Measurements from ENCODE around the gene BNC2.
A peak's percentile ranks its signal among the peaks of the same experiment; 100 is the strongest.
"Not testable (repeated sequence)": the region's sequence is repeated elsewhere in the genome, so short reads cannot be mapped to it uniquely, and the experiment has no call there.

Gene BNC2

DNA sequence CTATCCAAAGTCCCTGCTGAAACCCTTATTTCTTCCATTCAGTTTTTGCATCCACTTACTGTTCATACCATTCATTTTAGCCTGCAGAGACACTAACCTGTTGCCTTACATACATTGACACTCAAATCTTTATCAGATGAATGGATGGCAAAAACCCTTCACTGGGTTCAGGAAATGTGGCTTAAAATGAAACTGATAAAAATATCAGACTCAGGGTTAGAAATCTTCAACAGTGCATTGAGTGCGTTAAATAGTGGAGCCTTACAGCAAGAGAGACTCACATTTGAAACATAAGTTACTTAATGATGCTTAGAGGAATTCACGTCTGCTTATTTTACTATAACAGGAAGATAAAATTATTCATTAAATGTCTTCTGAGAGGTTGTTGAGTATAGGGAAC lies 28.0 kb upstream of the BNC2 start:
- no peak for DNase-seq (ENCODE audit: low read depth, low spot score)

DNA sequence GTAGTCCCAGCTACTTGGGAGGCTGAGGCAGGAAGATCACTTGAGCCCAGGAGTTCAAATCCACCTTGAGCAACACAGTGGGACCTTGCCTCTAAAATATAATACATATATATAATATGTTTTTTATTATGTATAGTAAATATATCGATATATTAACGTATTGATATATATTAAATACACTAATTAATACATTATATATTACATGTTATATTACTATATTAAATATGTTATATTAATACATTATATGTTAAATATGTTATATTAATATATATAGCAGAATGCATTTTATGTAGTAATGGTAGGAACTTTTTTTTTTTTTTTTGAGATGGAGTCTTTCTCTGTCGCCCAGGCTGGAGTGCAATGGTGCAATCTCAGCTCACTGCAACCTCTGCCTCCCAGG lies 18.1 kb upstream of the BNC2 start:
- Histone ChIP-seq H3K9me3 (ENCODE audit: low read depth, low read length) (no peaks in the 10 kb centered on the region), H3K27ac (no peak overlapping the region), H3K36me3 (ENCODE audit: insufficient read depth, low read length) (no peaks in the 10 kb centered on the region), H3K9ac (ENCODE audit: insufficient read length) (no peak overlapping the region), H3K4me3 (no peak overlapping the region)
- no peak for DNase-seq (ENCODE audit: low read depth, low spot score)
- TF ChIP-seq EZH2 (IDR thresholded peaks at IDR 0.05) = no peak
- no peak for TF ChIP-seq POLR2AphosphoS5 (IDR thresholded peaks at IDR 0.05; ENCODE audit: borderline replicate concordance, low read depth, low read length)
- TF ChIP-seq FOXP2 (optimal IDR thresholded peaks at IDR 0.05; ENCODE audit: control extremely low read depth, extremely low read length, insufficient read depth) = no peak

More for the DNA sequence above, 28.0 kb upstream of the BNC2 start:
- no peak for TF ChIP-seq EZH2 (IDR thresholded peaks at IDR 0.05)
- no peak for TF ChIP-seq POLR2AphosphoS5 (IDR thresholded peaks at IDR 0.05; ENCODE audit: borderline replicate concordance, low read depth, low read length)
- no peak for TF ChIP-seq FOXP2 (optimal IDR thresholded peaks at IDR 0.05; ENCODE audit: control extremely low read depth, extremely low read length, insufficient read depth)
- Histone ChIP-seq H3K36me3 (ENCODE audit: insufficient read depth, low read length) (no peaks in the 10 kb centered on the region), H3K27ac (no peak overlapping the region), H3K9ac (ENCODE audit: insufficient read length) (no peak overlapping the region), H3K4me3 (no peak overlapping the region), H3K9me3 (ENCODE audit: low read depth, low read length) (no peaks in the 10 kb centered on the region)

DNA sequence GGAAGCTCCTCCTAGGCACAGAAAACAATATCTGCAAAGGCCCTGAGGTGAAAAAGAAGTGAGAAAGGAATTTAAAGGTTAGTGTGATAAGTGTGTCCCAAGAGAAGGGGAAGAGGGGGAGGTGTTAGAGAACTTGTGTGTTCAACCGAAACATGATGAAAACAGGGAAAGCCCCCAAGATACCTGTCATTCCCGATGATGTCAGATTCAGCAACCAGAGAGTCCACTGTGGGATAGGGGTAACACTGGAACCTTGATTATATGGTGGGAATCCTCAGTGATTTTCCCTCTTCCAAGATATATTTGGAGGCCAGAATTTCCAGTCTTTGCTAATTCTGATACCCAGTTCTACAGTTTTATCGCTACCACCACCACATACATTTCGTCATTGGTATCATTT lies 15.5 kb upstream of the BNC2 start:
- no peak for DNase-seq (ENCODE audit: low read depth, low spot score)
- Histone ChIP-seq H3K4me3 (no peak overlapping the region), H3K27ac (no peak overlapping the region), H3K9ac (ENCODE audit: insufficient read length) (no peak overlapping the region), H3K9me3 (ENCODE audit: low read depth, low read length) (no peaks in the 10 kb centered on the region), H3K36me3 (ENCODE audit: insufficient read depth, low read length) (no peaks in the 10 kb centered on the region)
- no peak for TF ChIP-seq EZH2 (IDR thresholded peaks at IDR 0.05)
- TF ChIP-seq POLR2AphosphoS5 (IDR thresholded peaks at IDR 0.05; ENCODE audit: borderline replicate concordance, low read depth, low read length) = no peak
- no peak for TF ChIP-seq FOXP2 (optimal IDR thresholded peaks at IDR 0.05; ENCODE audit: control extremely low read depth, extremely low read length, insufficient read depth)

DNA sequence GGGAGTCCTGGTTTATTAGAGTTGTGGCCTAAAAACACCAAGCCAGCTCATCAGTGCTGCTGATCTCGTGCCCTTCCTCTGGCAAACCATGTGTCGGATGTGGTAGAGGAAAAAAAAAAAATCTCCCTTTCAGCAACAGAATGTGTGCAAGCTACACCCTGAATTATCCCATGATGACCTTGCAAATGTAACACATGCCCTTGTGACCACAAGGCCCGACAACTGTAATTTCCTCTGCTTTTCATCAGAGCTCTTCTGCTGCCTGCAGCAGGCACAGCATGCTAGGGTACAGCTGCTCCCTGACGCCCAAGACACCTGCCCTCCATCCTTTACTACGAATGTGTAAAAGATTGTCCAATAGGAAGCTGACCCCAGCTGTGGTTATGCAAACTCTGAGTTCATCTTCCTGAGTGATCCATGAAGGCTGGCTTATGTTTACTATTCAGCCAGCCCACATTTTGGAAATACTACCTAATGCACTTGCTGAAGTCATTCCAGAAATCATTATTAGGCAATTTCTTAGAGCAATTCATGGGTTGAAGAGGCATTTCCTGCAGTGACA lies 14.6 kb upstream of the BNC2 start:
- no peak for TF ChIP-seq FOXP2 (optimal IDR thresholded peaks at IDR 0.05; ENCODE audit: control extremely low read depth, extremely low read length, insufficient read depth)
- no peak for TF ChIP-seq POLR2AphosphoS5 (IDR thresholded peaks at IDR 0.05; ENCODE audit: borderline replicate concordance, low read depth, low read length)
- no peak for TF ChIP-seq EZH2 (IDR thresholded peaks at IDR 0.05)
- no peaks in the 10 kb centered on the region for H3K36me3 ChIP-seq (ENCODE audit: insufficient read depth, low read length)
- no peak overlapping the region for H3K27ac ChIP-seq
- H3K4me3 ChIP-seq = no peak overlapping the region
- H3K9me3 ChIP-seq (ENCODE audit: low read depth, low read length) = no peaks in the 10 kb centered on the region
- no peak overlapping the region for H3K9ac ChIP-seq (ENCODE audit: insufficient read length)
- DNase-seq (ENCODE audit: low read depth, low spot score) = no peak

DNA sequence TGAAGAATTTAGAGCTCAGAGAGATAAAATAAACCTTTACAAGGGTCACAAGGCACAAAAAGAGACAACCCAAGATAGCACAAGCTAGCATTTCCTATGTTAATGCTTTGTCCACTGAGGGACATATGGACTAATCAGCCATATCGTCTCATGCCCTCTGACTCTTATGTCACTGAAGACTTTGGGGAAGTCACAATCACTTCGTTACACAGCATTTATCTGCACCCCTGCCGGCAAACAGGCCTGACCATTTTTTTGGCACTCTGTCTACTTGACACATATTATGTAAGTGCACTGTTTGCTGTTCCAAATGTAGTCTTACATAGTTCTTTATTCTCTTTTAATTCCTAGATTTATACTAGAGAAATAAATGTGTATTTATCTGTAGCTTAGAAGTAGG lies 13.9 kb upstream of the BNC2 start:
- no peak for TF ChIP-seq FOXP2 (optimal IDR thresholded peaks at IDR 0.05; ENCODE audit: control extremely low read depth, extremely low read length, insufficient read depth)
- no peak for TF ChIP-seq POLR2AphosphoS5 (IDR thresholded peaks at IDR 0.05; ENCODE audit: borderline replicate concordance, low read depth, low read length)
- no peak for TF ChIP-seq EZH2 (IDR thresholded peaks at IDR 0.05)
- Histone ChIP-seq H3K9ac (ENCODE audit: insufficient read length) (no peak overlapping the region), H3K27ac (no peak overlapping the region), H3K36me3 (ENCODE audit: insufficient read depth, low read length) (no peaks in the 10 kb centered on the region), H3K4me3 (no peak overlapping the region), H3K9me3 (ENCODE audit: low read depth, low read length) (no peaks in the 10 kb centered on the region)
- DNase-seq (ENCODE audit: low read depth, low spot score) = no peak

DNA sequence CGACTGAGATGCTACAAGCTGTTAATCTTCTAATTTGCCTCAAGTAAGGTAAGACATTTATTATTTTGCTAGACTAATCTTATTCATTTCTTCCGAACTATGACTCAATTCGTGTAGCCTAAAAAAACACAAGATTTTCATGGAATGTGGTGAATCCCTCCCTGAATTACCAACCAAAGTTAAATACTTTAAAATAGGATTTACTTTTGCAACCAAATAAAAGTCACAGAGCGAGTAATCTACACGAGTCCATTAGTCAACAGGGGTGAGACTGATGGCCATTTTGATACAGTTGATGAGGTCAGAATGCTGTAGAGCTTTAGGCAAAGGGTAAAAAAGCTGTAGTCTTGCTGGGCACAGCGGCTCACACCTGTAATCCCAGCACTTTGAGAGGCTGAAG lies 13.1 kb upstream of the BNC2 start:
- Histone ChIP-seq H3K9me3 (ENCODE audit: low read depth, low read length) (no peaks in the 10 kb centered on the region), H3K27ac (no peak overlapping the region), H3K4me3 (no peak overlapping the region), H3K36me3 (ENCODE audit: insufficient read depth, low read length) (no peaks in the 10 kb centered on the region), H3K9ac (ENCODE audit: insufficient read length) (no peak overlapping the region)
- TF ChIP-seq POLR2AphosphoS5 (IDR thresholded peaks at IDR 0.05; ENCODE audit: borderline replicate concordance, low read depth, low read length) = no peak
- TF ChIP-seq EZH2 (IDR thresholded peaks at IDR 0.05) = no peak
- TF ChIP-seq FOXP2 (optimal IDR thresholded peaks at IDR 0.05; ENCODE audit: control extremely low read depth, extremely low read length, insufficient read depth) = no peak
- no peak for DNase-seq (ENCODE audit: low read depth, low spot score)

DNA sequence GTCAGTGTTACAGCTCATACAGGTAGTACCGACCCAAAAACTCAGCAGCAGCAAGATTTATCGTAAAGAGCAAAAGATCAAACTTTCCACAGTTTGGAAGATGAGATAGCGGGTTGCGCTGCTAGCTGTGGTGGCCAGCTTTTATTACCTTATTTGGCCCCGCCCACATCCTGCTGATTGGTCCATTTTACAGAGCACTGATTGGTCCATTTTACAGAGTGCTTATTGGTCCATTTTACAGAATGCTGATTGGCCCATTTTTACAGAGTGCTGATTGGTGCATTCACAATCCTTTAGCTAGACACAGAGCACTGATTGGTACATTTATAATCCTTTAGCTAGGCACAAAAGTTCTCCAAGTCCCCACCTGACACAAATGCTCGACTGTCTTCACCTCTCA lies 12.0 kb upstream of the BNC2 start:
- H3K27ac ChIP-seq; H3K36me3 ChIP-seq (ENCODE audit: insufficient read depth, low read length); H3K4me3 ChIP-seq; H3K9ac ChIP-seq (ENCODE audit: insufficient read length); H3K9me3 ChIP-seq (ENCODE audit: low read depth, low read length); DNase-seq (ENCODE audit: low read depth, low spot score): not testable (repeated sequence)

DNA sequence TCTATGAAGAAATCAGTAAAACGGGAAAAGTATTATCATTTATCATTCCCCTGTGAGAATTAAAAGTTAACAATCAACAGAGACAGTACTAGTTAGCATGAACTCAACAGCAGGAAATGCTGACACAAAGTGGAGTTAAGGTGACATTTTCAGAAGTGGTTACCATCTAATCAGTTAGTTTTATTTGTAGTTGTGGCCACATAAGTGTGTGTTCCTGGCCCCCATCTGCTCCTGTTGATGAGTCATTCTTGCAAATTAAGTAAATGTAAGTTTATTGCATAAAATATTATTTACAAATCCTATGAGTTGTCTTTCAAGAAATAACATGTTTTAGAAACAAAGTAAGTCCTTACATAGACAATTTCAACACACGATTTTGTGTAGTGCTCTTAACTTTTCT lies 8.9 kb upstream of the BNC2 start:
- TF ChIP-seq EZH2 (IDR thresholded peaks at IDR 0.05) = no peak
- peak overlapping the region; percentile 6; the same call in 1 of the 2 replicates for H3K27ac ChIP-seq
- H3K4me3 ChIP-seq = no peak overlapping the region
- no peaks in the 10 kb centered on the region for H3K9me3 ChIP-seq (ENCODE audit: low read depth, low read length)
- no peak for DNase-seq (ENCODE audit: low read depth, low spot score)
- no peak overlapping the region for H3K9ac ChIP-seq (ENCODE audit: insufficient read length)
- no peaks in the 10 kb centered on the region for H3K36me3 ChIP-seq (ENCODE audit: insufficient read depth, low read length)

DNA sequence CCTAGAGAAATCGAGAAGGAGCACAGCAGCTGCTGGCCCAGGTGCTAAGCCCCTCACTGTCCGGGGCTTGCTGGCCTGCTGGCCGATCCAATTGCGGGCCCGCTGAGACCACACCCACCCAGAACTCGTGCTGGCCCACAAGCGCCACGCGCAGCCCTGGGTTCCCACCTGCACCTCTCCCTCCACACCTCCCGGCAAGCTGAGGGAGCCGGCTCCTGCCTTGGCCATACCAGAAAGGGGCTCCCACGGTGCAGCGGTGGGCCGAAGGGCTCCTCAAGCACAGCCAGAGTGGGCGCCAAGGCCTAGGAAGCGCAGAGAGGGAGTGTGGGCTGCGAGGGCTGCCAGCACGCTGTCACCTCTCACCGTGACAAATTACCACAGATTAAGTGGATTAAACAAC lies 6.8 kb upstream of the BNC2 start:
- TF ChIP-seq POLR2AphosphoS5 (IDR thresholded peaks at IDR 0.05; ENCODE audit: borderline replicate concordance, low read depth, low read length) (no peak), EZH2 (IDR thresholded peaks at IDR 0.05) (no peak), FOXP2 (optimal IDR thresholded peaks at IDR 0.05; ENCODE audit: control extremely low read depth, extremely low read length, insufficient read depth) (no peak)
- no peak overlapping the region for H3K4me3 ChIP-seq
- H3K9me3 ChIP-seq (ENCODE audit: low read depth, low read length) = no peaks in the 10 kb centered on the region
- no peak overlapping the region for H3K9ac ChIP-seq (ENCODE audit: insufficient read length)
- no peak for DNase-seq (ENCODE audit: low read depth, low spot score)
- no peaks in the 10 kb centered on the region for H3K36me3 ChIP-seq (ENCODE audit: insufficient read depth, low read length)
- no peak overlapping the region for H3K27ac ChIP-seq
